ENCODE data around the gene TAF1D.

GRCh38 chr11:93751001-93751400 is 9.7 kb upstream of the TAF1D start:
- no peak for TF ChIP-seq CTCF (IDR thresholded peaks at IDR 0.05; ENCODE audit: low read length)
- no peak for TF ChIP-seq EZH2 (IDR thresholded peaks at IDR 0.05; ENCODE audit: borderline replicate concordance, low read length)

All from OCI-LY1 (cell line).